K562 (cell line): ENCODE data around the gene RALGPS1. TPM values are rescaled to one million over a fixed set of nuclear protein-coding genes. Genes with fewer than 3 reads are reported as not detected.

Experiments
- ARNT ChIP-seq, 2 experiments: fragments of 450-650 bp; IDR thresholded peaks; 2 replicates each; pipeline ENCODE4 v1.6.1; 2016; ENCODE audit warnings: mild to moderate bottlenecking in 1 of 2
- C11orf30 ChIP-seq: fragments of 450-650 bp; IDR thresholded peaks from 2 replicates; pipeline ENCODE4 v1.6.1; 2016; ENCODE audit warnings: low read depth, mild to moderate bottlenecking
- CBX2 ChIP-seq: fragments of 200-600 bp; sonication (generic); IDR thresholded peaks from one replicate; pipeline ENCODE4 v1.6.1; 2012; ENCODE audit warnings: mild to moderate bottlenecking, low read length, inconsistent platforms; ENCODE audit not compliant: insufficient read depth, poor library complexity, severe bottlenecking
- CC2D1A ChIP-seq: fragments of 450-650 bp; IDR thresholded peaks from 2 replicates; pipeline ENCODE4 v1.6.1; 2017; ENCODE audit warnings: mild to moderate bottlenecking
- E2F5 ChIP-seq: sonication (generic); formaldehyde crosslinking; IDR thresholded peaks from 2 replicates; pipeline ENCODE4 v1.8.0; 2022; ENCODE audit warnings: mild to moderate bottlenecking, missing genetic modification reagents
- FOXJ3 ChIP-seq: sonication (generic); formaldehyde crosslinking; IDR thresholded peaks from 2 replicates; pipeline ENCODE4 v1.4.0; 2020; ENCODE audit warnings: mild to moderate bottlenecking, missing genetic modification reagents
- HBP1 ChIP-seq: fragments of 450-650 bp; formaldehyde crosslinking; IDR thresholded peaks from 2 replicates; pipeline ENCODE4 v1.4.0; 2022; ENCODE audit warnings: missing genetic modification characterization
- HDAC6 ChIP-seq: IDR thresholded peaks from 2 replicates; pipeline ENCODE4 v1.6.1; 2012; ENCODE audit warnings: low read depth, mild to moderate bottlenecking, control low read depth, inconsistent platforms, low read length, moderate library complexity
- MCM5 ChIP-seq: fragments of 450-650 bp; IDR thresholded peaks from 2 replicates; pipeline ENCODE4 v1.6.1; 2016; ENCODE audit warnings: low read depth
- MTA2 ChIP-seq: fragments of 450-650 bp; IDR thresholded peaks from 2 replicates; pipeline ENCODE4 v1.6.1; 2016; ENCODE audit warnings: low read depth
- SPI1 ChIP-seq: IDR thresholded peaks from 2 replicates; pipeline ENCODE4 v1.6.1; 2011; ENCODE audit warnings: low read depth, low read length, control low read depth, borderline replicate concordance
- TEAD4 ChIP-seq, 2 experiments: sonication (generic) in 1 of 2; formaldehyde crosslinking in 1 of 2; IDR thresholded peaks; 2 replicates each; pipeline versions ENCODE4 v1.6.1 to v1.8.0; 2012 to 2022; ENCODE audit warnings: borderline replicate concordance in 1 of 2, inconsistent platforms in 1 of 2, low read length in 1 of 2, mild to moderate bottlenecking in 1 of 2, missing genetic modification reagents in 1 of 2
- USF1 ChIP-seq: sonication (generic); formaldehyde crosslinking; IDR thresholded peaks from 2 replicates; pipeline ENCODE4 v1.9.0; 2022; ENCODE audit warnings: mild to moderate bottlenecking, missing genetic modification reagents
- YY1 ChIP-seq, 3 experiments: IDR thresholded peaks; 2 replicates each; pipeline ENCODE4 v1.6.1; 2011; ENCODE audit warnings: low read length in 2 of 3, mild to moderate bottlenecking in 2 of 3, moderate library complexity in 2 of 3, borderline replicate concordance in 1 of 3, control low read depth in 1 of 3, low read depth in 1 of 3; ENCODE audit not compliant: insufficient read depth in 3 of 3, insufficient replicate concordance in 2 of 3, control insufficient read depth in 1 of 3, insufficient read length in 1 of 3; ENCODE audit errors: extremely low read depth in 1 of 3
- ZMIZ1 ChIP-seq, 2 experiments: fragments of 150-350 bp in 1 of 2; IDR thresholded peaks; 2 replicates each; pipeline ENCODE4 v1.6.1; 2012 to 2016; ENCODE audit warnings: low read depth in 2 of 2, low read length in 2 of 2, mild to moderate bottlenecking in 1 of 2, moderate library complexity in 1 of 2
- ZNF79 ChIP-seq: fragments of 250-450 bp; sonication (Bioruptor Pico); IDR thresholded peaks from 2 replicates; pipeline ENCODE4 v1.4.0; 2020; ENCODE audit warnings: low read depth, mild to moderate bottlenecking, moderate library complexity
- polyA plus RNA-seq, 8 experiments: library from polyadenylated mRNA; depleted of rRNA in 4 of 8; stranded (reverse) in 5 of 8; unstranded in 3 of 8; fragments of >200 nt; fragmentation: Nextera tagmentation in 2 of 8; fragmentation: Illumina TruSeq in 1 of 8; extraction: Ambion mirVana in 2 of 8; extraction: Trizol in 1 of 8; gene quantifications; 2 replicates each; pipeline versions ENCODE4 v1.2.1 to v1.2.3, GENCODE V29; 2011 to 2014; ENCODE audit warnings: inconsistent platforms in 1 of 8, missing spikeins in 1 of 8
- total RNA-seq, 7 experiments: library from RNA; depleted of rRNA in 6 of 7; stranded (reverse); fragments of >200 nt in 6 of 7; fragmentation: Illumina TruSeq in 2 of 7; extraction: Trizol in 2 of 7; gene quantifications; 2 replicates each; pipeline versions ENCODE4 v1.2.1 to v1.2.3, GENCODE V29; 2011 to 2021; ENCODE audit warnings: low replicate concordance in 1 of 7

Gene RALGPS1
- total and polyA plus RNA-seq, 9 of the 15 experiments (the other 6 are each of a cell fraction or from before 2014, with no cell fraction given) = 0.04 to 2.6 (median 1.5) TPM

- TF ChIP-seq ZNF79 = no peak
- TF ChIP-seq CC2D1A = no peak
- TF ChIP-seq CBX2 = no peak
- peak; percentile 71; the same call in 1 of the 2 replicates for TF ChIP-seq SPI1
- TF ChIP-seq MCM5 = no peak
- TF ChIP-seq ZMIZ1 (IDR thresholded peaks at IDR 0.05; ENCODE audit: low read depth in 2 of 2, low read length in 2 of 2) = peak in 1 of 2 experiments; percentile 53; a peak in 2 of 4 replicates
- TF ChIP-seq TEAD4 (IDR thresholded peaks at IDR 0.05; ENCODE audit: low read length) = peak; percentile 79
- no peak for TF ChIP-seq TEAD4 (CRISPR knock-in tag; IDR thresholded peaks at IDR 0.05; ENCODE audit: borderline replicate concordance)
- TF ChIP-seq E2F5 (CRISPR knock-in tag) = no peak
- TF ChIP-seq USF1 (CRISPR knock-in tag) = no peak
- TF ChIP-seq ARNT (IDR thresholded peaks at IDR 0.05) = no peak
- TF ChIP-seq HBP1 (CRISPR knock-in tag) = 0 out of 2 replicates have a peak, but pooled peaks have one; percentile 39
- no peak for TF ChIP-seq YY1 (IDR thresholded peaks at IDR 0.05; ENCODE audit: borderline replicate concordance in 1 of 3, control insufficient read depth in 1 of 3, extremely low read depth in 1 of 3, insufficient read depth in 3 of 3, insufficient read length in 1 of 3, insufficient replicate concordance in 2 of 3, low read depth in 1 of 3, low read length in 2 of 3)
- TF ChIP-seq FOXJ3 (CRISPR knock-in tag) = no peak
- peak; percentile 54 for TF ChIP-seq MTA2
- no peak for TF ChIP-seq C11orf30
- TF ChIP-seq HDAC6 = no peak
Observed at GRCh38 chr9:126945682-126946081, 31.1 kb downstream of the RALGPS1 start (continued).
